Neural progenitor cell (in vitro differentiated cells): ENCODE results near the gene FAF1. TPM values are rescaled to one million over a fixed set of nuclear protein-coding genes. Genes with fewer than 3 reads are reported as not detected.
A peak's percentile ranks its signal among the peaks of the same experiment; 100 is the strongest.

Experiments used
- DNase-seq: peaks from one replicate; pipeline ENCODE4 v3.0.0-alpha.2; 2016; ENCODE audit warnings: low spot score
- H2AFZ ChIP-seq: fragments of 200-600 bp; sonication (generic); replicated peaks from 2 replicates; pipeline ENCODE4 v1.6.1; 2016; ENCODE audit warnings: antibody characterized with exemption
- H3F3A ChIP-seq: fragments of 200-600 bp; sonication (generic); 2 replicates; pipeline ENCODE4 v1.6.1; 2016; ENCODE audit warnings: antibody characterized with exemption, low read depth
- H3K27ac ChIP-seq: fragments of 200-600 bp; sonication (generic); 2 replicates; pipeline ENCODE4 v1.5.1; 2016; ENCODE audit warnings: mild to moderate bottlenecking
- H3K27me3 ChIP-seq: fragments of 200-600 bp; sonication (generic); 2 replicates; pipeline ENCODE4 v1.6.1; 2016; ENCODE audit warnings: mild to moderate bottlenecking, moderate library complexity
- H3K36me3 ChIP-seq: fragments of 200-600 bp; sonication (generic); 2 replicates; pipeline ENCODE4 v1.5.1; 2016
- H3K4me1 ChIP-seq: fragments of 200-600 bp; sonication (generic); 2 replicates; pipeline ENCODE4 v1.6.1; 2016; ENCODE audit warnings: mixed run types
- H3K4me2 ChIP-seq: fragments of 200-600 bp; sonication (generic); 2 replicates; pipeline ENCODE4 v1.6.1; 2016
- H3K4me3 ChIP-seq: fragments of 200-600 bp; sonication (generic); 2 replicates; pipeline ENCODE4 v1.5.1; 2016
- H3K79me2 ChIP-seq: fragments of 200-600 bp; sonication (generic); 2 replicates; pipeline ENCODE4 v1.6.1; 2016; ENCODE audit warnings: low read depth
- H3K9ac ChIP-seq: fragments of 200-600 bp; sonication (generic); 2 replicates; pipeline ENCODE4 v1.6.1; 2016
- H3K9me3 ChIP-seq: fragments of 200-600 bp; sonication (generic); 2 replicates; pipeline ENCODE4 v1.5.1; 2016; ENCODE audit warnings: low read depth
- H4K20me1 ChIP-seq: fragments of 200-600 bp; sonication (generic); 2 replicates; pipeline ENCODE4 v1.6.1; 2016; ENCODE audit warnings: low read depth
- H3K27ac Mint-ChIP-seq: 3 replicates; pipeline ENCODE4 v1.8.0; 2021; ENCODE audit warnings: mixed read lengths
- H3K27me3 Mint-ChIP-seq: 2 replicates; pipeline ENCODE4 v1.8.0; 2022; ENCODE audit warnings: low read depth, mild to moderate bottlenecking, inconsistent platforms, moderate library complexity, mixed read lengths; ENCODE audit not compliant: insufficient read depth
- H3K36me3 Mint-ChIP-seq: 3 replicates; pipeline ENCODE4 v1.8.0; 2021; ENCODE audit warnings: mixed read lengths
- H3K4me1 Mint-ChIP-seq: 3 replicates; pipeline ENCODE4 v1.8.0; 2021; ENCODE audit warnings: mixed read lengths
- H3K4me3 Mint-ChIP-seq: 3 replicates; pipeline ENCODE4 v1.8.0; 2021; ENCODE audit warnings: mild to moderate bottlenecking, moderate library complexity, mixed read lengths
- H3K9me3 Mint-ChIP-seq: 3 replicates; pipeline ENCODE4 v1.8.0; 2020; ENCODE audit warnings: mixed read lengths
- CTCF ChIP-seq: fragments of 200-600 bp; sonication (generic); IDR thresholded peaks from 2 replicates; pipeline ENCODE4 v1.5.1; 2017; ENCODE audit warnings: antibody characterized with exemption, mild to moderate bottlenecking
- EZH2 ChIP-seq: fragments of 200-600 bp; sonication (generic); IDR thresholded peaks from 2 replicates; pipeline ENCODE4 v1.6.1; 2017; ENCODE audit warnings: antibody characterized with exemption, mild to moderate bottlenecking, moderate library complexity
- EZH2phosphoT487 ChIP-seq: fragments of 200-600 bp; sonication (generic); IDR thresholded peaks from 2 replicates; pipeline ENCODE4 v1.6.1; 2017; ENCODE audit warnings: antibody characterized with exemption
- total RNA-seq: library from RNA; depleted of rRNA; stranded (reverse); fragments of >200 nt; gene quantifications from 2 replicates; pipeline ENCODE4 v1.2.3, GENCODE V29; 2015; ENCODE audit warnings: low replicate concordance

The FAF1 gene
- total RNA-seq, 1 donor from 2014 or later: 103 TPM

- Histone ChIP-seq H3F3A (peaks cover 2% of the 10 kb centered on the region), H3K79me2 (no peaks in the 10 kb centered on the region), H3K9ac (no peak overlapping the region), H3K27ac (no peak overlapping the region), H3K4me3 (no peak overlapping the region), H2AFZ (no peak overlapping the region), H3K36me3 (no peaks in the 10 kb centered on the region), H3K4me1 (peaks cover 10% of the 10 kb centered on the region), H3K4me2 (no peak overlapping the region), H4K20me1 (no peaks in the 10 kb centered on the region), H3K9me3 (no peaks in the 10 kb centered on the region), H3K27me3 (no peaks in the 10 kb centered on the region)
- Mint-ChIP-seq H3K4me1 (no peaks in the 10 kb centered on the region), H3K4me3 (no peak overlapping the region), H3K36me3 (no peaks in the 10 kb centered on the region), H3K27ac (no peak overlapping the region), H3K27me3 (no peaks in the 10 kb centered on the region), H3K9me3 (no peaks in the 10 kb centered on the region)
- TF ChIP-seq CTCF (no peak), EZH2 (no peak), EZH2phosphoT487 (no peak)
- DNase-seq: no peak
These were observed 478.8 kb downstream of the FAF1 start for GRCh38 chr1:50481142-50481736.

GRCh38 chr1:50476800-50477199 is 483.3 kb downstream of the FAF1 start:
- DNase-seq: no peak
- H3K4me3 ChIP-seq: no peak overlapping the region
- H3K9me3 Mint-ChIP-seq: no peaks in the 10 kb centered on the region
- H4K20me1 ChIP-seq: peaks cover 21% of the 10 kb centered on the region
- peaks cover 27% of the 10 kb centered on the region for H3K4me1 Mint-ChIP-seq
- H3K4me3 Mint-ChIP-seq: no peak overlapping the region
- H3K36me3 ChIP-seq: no peaks in the 10 kb centered on the region
- H3K36me3 Mint-ChIP-seq: no peaks in the 10 kb centered on the region
- H3K27ac Mint-ChIP-seq: no peak overlapping the region
- H3K9me3 ChIP-seq: no peaks in the 10 kb centered on the region
- TF ChIP-seq EZH2phosphoT487: no peak
- TF ChIP-seq CTCF: no peak
- TF ChIP-seq EZH2: no peak
- no peaks in the 10 kb centered on the region for H3K27me3 Mint-ChIP-seq
- H3K27ac ChIP-seq: no peak overlapping the region
- no peaks in the 10 kb centered on the region for H3K79me2 ChIP-seq
- H2AFZ ChIP-seq: no peak overlapping the region
- H3K4me2 ChIP-seq: no peak overlapping the region
- H3K4me1 ChIP-seq: peaks cover 49% of the 10 kb centered on the region
- no peak overlapping the region for H3K9ac ChIP-seq
- no peaks in the 10 kb centered on the region for H3K27me3 ChIP-seq
- H3F3A ChIP-seq: peaks cover 21% of the 10 kb centered on the region

GRCh38 chr1:50474859-50475809 is 484.9 kb downstream of the FAF1 start:
- Histone ChIP-seq H3K79me2 (no peaks in the 10 kb centered on the region), H3K9me3 (no peaks in the 10 kb centered on the region), H3K36me3 (no peaks in the 10 kb centered on the region), H3K27me3 (no peaks in the 10 kb centered on the region), H3F3A (peaks cover 21% of the 10 kb centered on the region), H3K27ac (no peak overlapping the region), H2AFZ (no peak overlapping the region), H4K20me1 (peaks cover 21% of the 10 kb centered on the region), H3K4me1 (peaks cover 57% of the 10 kb centered on the region), H3K4me3 (no peak overlapping the region), H3K9ac (no peak overlapping the region), H3K4me2 (peak overlapping the region; percentile 31)
- TF ChIP-seq EZH2 (no peak), CTCF (peak; percentile 41)
- DNase-seq: peak; percentile 56
- H3K4me3 Mint-ChIP-seq: no peak overlapping the region
- H3K9me3 Mint-ChIP-seq: no peaks in the 10 kb centered on the region
- peak overlapping the region; percentile 15 for H3K27ac Mint-ChIP-seq
- H3K27me3 Mint-ChIP-seq: no peaks in the 10 kb centered on the region
- peaks cover 27% of the 10 kb centered on the region for H3K4me1 Mint-ChIP-seq
- H3K36me3 Mint-ChIP-seq: no peaks in the 10 kb centered on the region
